NCI-H2227 (cell line): Measurements from ENCODE around the gene HECTD1.
"Not testable (repeated sequence)": the region's sequence is repeated elsewhere in the genome, so short reads cannot be mapped to it uniquely, and the experiment has no call there.

Experiments used
- DNase-seq: peaks from one replicate; lab custom pipeline; 2025; ENCODE audit not compliant: unreplicated experiment; lab: John Stamatoyannopoulos, UW

Gene HECTD1

GRCh38 chr14:31057035-31057434 lies 150.6 kb downstream of the HECTD1 start:
- no peak for DNase-seq

DNA sequence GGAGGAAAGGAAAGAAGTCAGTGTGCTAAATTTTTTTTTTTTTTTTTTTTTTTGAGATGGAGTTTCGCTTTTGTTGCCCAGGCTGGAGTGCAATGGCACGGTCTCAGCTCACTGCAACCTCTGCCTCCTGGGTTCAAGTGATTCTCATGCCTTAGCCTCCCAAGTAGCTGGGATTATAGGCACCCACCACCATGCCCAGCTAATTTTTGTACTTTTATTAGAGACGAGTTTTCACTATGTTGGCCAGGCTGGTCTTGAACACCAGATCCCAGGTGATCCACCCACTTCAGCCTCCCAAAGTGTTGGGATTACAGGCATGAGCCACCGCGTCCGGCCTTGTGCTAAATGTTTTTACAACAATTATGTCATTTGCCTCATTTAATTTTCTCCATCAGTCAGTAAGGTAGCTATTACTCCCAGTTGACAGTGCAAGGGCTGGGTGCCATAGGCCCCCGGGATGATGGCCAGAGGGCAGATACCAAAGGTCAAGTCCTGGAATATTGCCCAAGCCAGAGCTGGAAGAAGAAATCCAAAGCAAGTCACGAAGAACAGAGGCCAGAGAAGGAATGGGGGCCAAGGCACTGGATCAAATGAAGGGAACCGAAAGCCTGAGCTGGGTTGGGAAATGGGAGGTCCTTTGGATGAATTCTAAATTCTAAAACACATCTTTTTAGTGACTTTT lies 154.5 kb downstream of the HECTD1 start:
- not testable (repeated sequence) for DNase-seq

GRCh38 chr14:31051511-31051910 lies 156.1 kb downstream of the HECTD1 start:
- no peak for DNase-seq

GRCh38 chr14:31051023-31051422 lies 156.6 kb downstream of the HECTD1 start:
- no peak for DNase-seq
